Psoas muscle (tissue), 8 donors: ENCODE data around the gene MS4A6A. TPM values are rescaled to one million over a fixed set of nuclear protein-coding genes. Genes with fewer than 3 reads are reported as not detected.

ENCODE experiments used
- ATAC-seq, 4 donors: fragments of 200-7000 bp; cut with Tn5 transposase; one replicate each; pipeline ENCODE4 v1.9.1; 2020; ENCODE audit warnings: moderate library complexity in 3 of 4, mild to moderate bottlenecking in 2 of 4
- DNase-seq, 2 donors: peaks; one replicate each; pipeline ENCODE4 v3.0.0-alpha.2; 2020
- H3K27ac ChIP-seq: fragments of 200-600 bp; one replicate; pipeline ENCODE4 v1.8.0; 2022
- H3K27me3 ChIP-seq, 3 donors: fragments of 200-600 bp in 1 of 3; one replicate each; pipeline versions ENCODE4 v1.6.1 to v1.8.0; 2013 to 2022; ENCODE audit warnings: low read length in 2 of 3, mild to moderate bottlenecking in 2 of 3, moderate library complexity in 1 of 3; ENCODE audit not compliant: insufficient read depth in 3 of 3
- H3K36me3 ChIP-seq, 2 donors: fragments of 200-600 bp in 1 of 2; one replicate each; pipeline versions ENCODE4 v1.6.1 to v1.8.0; 2013 to 2022; ENCODE audit warnings: low read depth in 1 of 2, mild to moderate bottlenecking in 1 of 2, moderate library complexity in 1 of 2; ENCODE audit not compliant: insufficient read depth in 1 of 2
- H3K4me1 ChIP-seq: fragments of 200-600 bp; one replicate; pipeline ENCODE4 v1.8.0; 2022
- H3K4me3 ChIP-seq: fragments of 200-600 bp; one replicate; pipeline ENCODE4 v1.8.0; 2022; ENCODE audit warnings: mild to moderate bottlenecking
- H3K9me3 ChIP-seq: fragments of 200-600 bp; one replicate; pipeline ENCODE4 v1.8.0; 2022
- WGBS, 3 donors: extraction: QIAGEN DNeasy Blood & Tissue Kit; methylation state at CpG; one replicate each; pipeline versions ENCODE4 v1.1.6 to v1.1.7; 2013; 5-methylcytosine and 5-hydroxymethylcytosine counted together
- intact Hi-C, 2 donors: fragments of 100-400 bp; cut with DNase I; formaldehyde crosslinking; loops; one replicate each; pipeline versions ENCODE4 v1.11.0 to v1.14.2; 2022
- polyA plus RNA-seq, 3 donors: library from polyadenylated mRNA; stranded (reverse); fragments of 200-250 nt; gene quantifications; one replicate each; pipeline ENCODE4 v1.2.3, GENCODE V29; 2013
- total RNA-seq, 4 donors: library from RNA; stranded (reverse); fragmentation: NEBNext Ultra II Directional in 2 of 4; extraction: Animal tissue kit (Norgen Biotek cat#: 25700) in 2 of 4; gene quantifications; one replicate each; pipeline versions ENCODE4 v1.2.1 to v1.2.4, GENCODE V29; 2021 to 2023
- TF ChIP-seq, protein P1 (sequence below): fragments of 200-600 bp; IDR thresholded peaks from one replicate; pipeline ENCODE4 v1.8.0; 2022; ENCODE audit warnings: antibody characterized with exemption
- donor health status: healthy with polysubstance abuse.
- donor health status: DM: no; HTN: no; CAD: no; lungs with moderate emphysema.
- donor health status: Bipolar disorder and iron deficiency.
- donor health status: healthy.
- donor health status: DM: yes; HTN: yes; CAD: no.
- donor health status: DM: no; HTN: no; CAD: no.
- donor health status: DM: no; HTN: no; CAD: no.
- donor health status: DM: yes; HTN: yes; CAD: no.

MS4A6A gene
- total and polyA plus RNA-seq, 7 donors, result 2.9 to 22.6 (median 14.7) TPM

DNA sequence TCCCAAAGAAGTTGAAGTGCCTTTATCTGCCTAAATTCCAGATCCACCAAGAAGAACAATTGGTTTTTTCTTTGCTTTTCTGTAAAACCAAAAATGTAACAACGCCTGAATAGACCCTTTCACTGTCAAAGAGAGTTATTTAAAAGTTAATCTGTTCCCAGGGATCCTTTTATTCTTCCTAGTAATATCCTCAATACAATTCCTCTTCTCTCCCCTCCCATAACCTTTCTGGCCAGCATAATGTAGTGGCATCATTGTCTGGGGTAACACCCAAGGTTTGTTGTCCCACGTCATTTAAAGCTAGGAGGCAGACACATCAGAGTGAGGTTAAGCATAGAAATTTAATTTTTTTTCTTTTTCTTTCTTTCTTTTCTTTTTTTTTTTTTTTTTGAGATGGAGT, 54.5 kb downstream of the MS4A6A start:
- Histone ChIP-seq H3K27me3 (no peaks in the 10 kb centered on the region), H3K36me3 (no peaks in the 10 kb centered on the region), H3K4me1 (no peaks in the 10 kb centered on the region), H3K27ac (no peak overlapping the region), H3K4me3 (no peak overlapping the region), H3K9me3 (no peaks in the 10 kb centered on the region)
- TF ChIP-seq, protein P1, sequence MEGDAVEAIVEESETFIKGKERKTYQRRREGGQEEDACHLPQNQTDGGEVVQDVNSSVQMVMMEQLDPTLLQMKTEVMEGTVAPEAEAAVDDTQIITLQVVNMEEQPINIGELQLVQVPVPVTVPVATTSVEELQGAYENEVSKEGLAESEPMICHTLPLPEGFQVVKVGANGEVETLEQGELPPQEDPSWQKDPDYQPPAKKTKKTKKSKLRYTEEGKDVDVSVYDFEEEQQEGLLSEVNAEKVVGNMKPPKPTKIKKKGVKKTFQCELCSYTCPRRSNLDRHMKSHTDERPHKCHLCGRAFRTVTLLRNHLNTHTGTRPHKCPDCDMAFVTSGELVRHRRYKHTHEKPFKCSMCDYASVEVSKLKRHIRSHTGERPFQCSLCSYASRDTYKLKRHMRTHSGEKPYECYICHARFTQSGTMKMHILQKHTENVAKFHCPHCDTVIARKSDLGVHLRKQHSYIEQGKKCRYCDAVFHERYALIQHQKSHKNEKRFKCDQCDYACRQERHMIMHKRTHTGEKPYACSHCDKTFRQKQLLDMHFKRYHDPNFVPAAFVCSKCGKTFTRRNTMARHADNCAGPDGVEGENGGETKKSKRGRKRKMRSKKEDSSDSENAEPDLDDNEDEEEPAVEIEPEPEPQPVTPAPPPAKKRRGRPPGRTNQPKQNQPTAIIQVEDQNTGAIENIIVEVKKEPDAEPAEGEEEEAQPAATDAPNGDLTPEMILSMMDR, result no peak
- intact Hi-C loops, result no loop called here
- DNase-seq (no peak), ATAC-seq (no peak)
- 79 to 82% (median 81%) methylated on average over 2 of the region's 2 CpGs for WGBS, 3 donors

DNA sequence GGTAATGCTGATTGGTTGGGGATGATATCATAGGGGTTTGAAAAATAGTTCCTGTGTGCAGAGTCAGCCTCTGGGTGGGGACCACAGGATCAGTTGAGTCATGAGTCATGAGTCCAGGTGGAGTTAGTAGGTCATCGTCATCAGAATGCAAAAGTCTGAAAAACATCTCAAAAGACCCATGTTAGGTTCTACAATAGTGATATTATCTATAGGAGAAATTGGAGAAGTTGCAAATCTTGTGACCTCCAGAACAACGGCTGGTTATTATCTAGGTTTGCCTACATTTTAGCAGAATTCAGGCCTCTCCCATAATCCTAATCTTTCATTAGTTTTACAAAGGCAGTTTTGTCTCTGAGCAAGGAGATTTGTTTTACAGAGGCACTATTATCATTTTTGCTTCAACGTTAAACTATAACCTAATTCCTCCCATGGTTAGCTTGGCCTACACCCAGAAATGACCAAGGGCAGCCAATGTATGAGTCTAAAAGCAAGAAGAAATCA, 55.5 kb downstream of the MS4A6A start:
- Histone ChIP-seq H3K36me3 (no peaks in the 10 kb centered on the region), H3K27ac (no peak overlapping the region), H3K4me3 (no peak overlapping the region), H3K9me3 (no peaks in the 10 kb centered on the region), H3K4me1 (no peaks in the 10 kb centered on the region), H3K27me3 (no peaks in the 10 kb centered on the region)
- WGBS, 3 donors, result 68 to 79% (median 77%) methylated on average over 3 of the region's 3 CpGs
- TF ChIP-seq, protein P1, result no peak
- no peak for ATAC-seq
- no peak for DNase-seq
- intact Hi-C loops, result no loop called here

DNA sequence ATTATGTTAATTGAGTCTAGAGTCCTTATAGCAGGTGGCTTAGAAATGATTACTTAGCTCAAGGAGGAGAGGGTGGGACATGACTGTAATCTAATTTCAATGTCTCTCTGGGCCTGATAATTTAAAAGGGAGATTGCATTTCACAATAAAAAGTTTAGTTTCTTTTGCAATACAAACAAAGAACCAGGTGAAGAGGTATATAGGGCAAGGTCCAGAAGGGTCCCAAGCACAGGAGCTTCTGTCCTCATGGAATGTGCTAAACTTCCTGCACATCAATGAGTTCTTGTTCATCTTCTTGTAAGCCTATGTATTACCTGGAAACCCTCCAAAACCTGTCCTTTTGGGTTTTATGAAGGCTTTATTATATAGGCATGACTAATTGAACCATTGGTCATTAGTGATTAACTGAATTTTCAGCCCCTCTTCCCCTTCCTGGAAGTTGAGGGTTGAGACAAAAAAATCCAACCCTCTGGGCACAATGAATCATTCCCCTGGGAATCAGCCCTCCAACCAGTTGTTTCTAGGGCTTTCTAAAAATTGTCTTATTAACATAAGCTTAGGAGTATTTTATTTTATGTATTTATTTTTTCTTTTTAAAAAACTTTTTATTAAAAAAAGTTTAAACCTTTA, 56.8 kb downstream of the MS4A6A start:
- H3K4me3 ChIP-seq, result no peak overlapping the region
- no peaks in the 10 kb centered on the region for H3K27me3 ChIP-seq
- DNase-seq (no peak), ATAC-seq (no peak)
- no peaks in the 10 kb centered on the region for H3K9me3 ChIP-seq
- H3K36me3 ChIP-seq, result no peaks in the 10 kb centered on the region
- no peaks in the 10 kb centered on the region for H3K4me1 ChIP-seq
- no peak overlapping the region for H3K27ac ChIP-seq
- TF ChIP-seq, protein P1, result no peak
- intact Hi-C loops, result no loop called here

DNA sequence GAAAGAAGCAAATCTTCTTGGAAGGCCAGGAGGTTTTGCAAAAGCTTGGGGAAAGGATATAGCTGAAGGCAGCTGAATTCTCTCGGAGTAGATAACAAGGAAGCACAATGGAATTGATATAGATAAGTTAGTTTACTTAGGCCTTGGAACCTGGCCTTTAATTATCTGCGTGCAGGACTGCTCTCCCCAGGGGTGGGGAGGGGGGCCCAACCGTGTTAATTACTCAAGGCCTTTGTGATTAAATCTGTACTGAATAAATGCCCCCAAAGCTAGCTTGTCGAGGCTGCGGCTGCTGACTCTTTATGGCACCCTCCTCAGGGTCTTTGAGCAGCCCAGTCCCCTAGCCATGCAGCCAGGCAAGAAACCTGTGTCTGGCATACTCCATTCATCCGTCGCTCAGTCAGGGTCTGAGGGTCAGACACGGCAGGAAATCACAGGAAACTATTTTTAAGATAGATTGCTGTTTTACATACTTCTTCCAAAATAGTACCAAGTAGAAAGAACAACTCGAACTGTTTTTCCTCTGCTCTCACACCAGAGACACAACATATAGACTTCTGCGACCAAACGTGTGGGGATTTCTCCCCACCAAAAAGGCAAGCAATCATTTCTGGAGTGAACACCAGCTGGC, 58.0 kb downstream of the MS4A6A start:
- no peak overlapping the region for H3K27ac ChIP-seq
- ATAC-seq (no peak), DNase-seq (no peak)
- TF ChIP-seq, protein P1, result no peak
- intact Hi-C loops, result no loop called here
- WGBS, 3 donors, result 55 to 63% (median 59%) methylated on average over 11 of the region's 11 CpGs
- H3K9me3 ChIP-seq, result no peaks in the 10 kb centered on the region
- H3K4me3 ChIP-seq, result no peak overlapping the region
- no peaks in the 10 kb centered on the region for H3K27me3 ChIP-seq
- no peaks in the 10 kb centered on the region for H3K4me1 ChIP-seq
- H3K36me3 ChIP-seq, result no peaks in the 10 kb centered on the region

Other genes starting within 250 kb of the MS4A6A start
- gene OOSP1, start 244.7 kb downstream of the MS4A6A start, total RNA-seq, result not detected
- under 1 TPM in 1 of 3 donors, not detected in 2; 0.22 TPM for gene OOSP1, start 244.7 kb downstream of the MS4A6A start, polyA plus RNA-seq
- not detected for gene OOSP4A, start 219.1 kb downstream of the MS4A6A start, total RNA-seq
- not detected for gene OOSP4A, start 219.1 kb downstream of the MS4A6A start, polyA plus RNA-seq
- not detected for gene OOSP4B, start 165.9 kb downstream of the MS4A6A start, total RNA-seq
- gene OOSP4B, start 165.9 kb downstream of the MS4A6A start, polyA plus RNA-seq, result not detected
- not detected for gene OOSP2, start 142.7 kb downstream of the MS4A6A start, total RNA-seq
- not detected for gene OOSP2, start 142.7 kb downstream of the MS4A6A start, polyA plus RNA-seq
- gene MS4A3, start 126.4 kb downstream of the MS4A6A start, total RNA-seq, result not detected
- under 1 TPM in 1 of 3 donors, not detected in 2; 0.03 TPM for gene MS4A3, start 126.4 kb downstream of the MS4A6A start, polyA plus RNA-seq
- gene MS4A2, start 94.4 kb downstream of the MS4A6A start, total RNA-seq, result under 1 TPM; 0.17 to 0.55 (median 0.31) TPM
- gene MS4A2, start 94.4 kb downstream of the MS4A6A start, polyA plus RNA-seq, result under 1 TPM in 2 of 3 donors, not detected in 1; 0.01 to 0.05 TPM
- gene MS4A4E, start 60.1 kb upstream of the MS4A6A start, total RNA-seq, result 1 to 10 TPM in 1 of 4 donors, under 1 TPM in 3; 0.47 to 1.6 (median 0.71) TPM
- gene MS4A4E, start 60.1 kb upstream of the MS4A6A start, polyA plus RNA-seq, result under 1 TPM; 0.05 to 0.33 (median 0.23) TPM
- 1 to 10 TPM; 6.7 to 9.4 (median 8.3) TPM for gene MS4A4A, start 97.6 kb upstream of the MS4A6A start, total RNA-seq
- 1 to 10 TPM; 2.4 to 6.0 (median 2.4) TPM for gene MS4A4A, start 97.6 kb upstream of the MS4A6A start, polyA plus RNA-seq
- not detected for gene MS4A6E, start 144.2 kb upstream of the MS4A6A start, total RNA-seq
- not detected for gene MS4A6E, start 144.2 kb upstream of the MS4A6A start, polyA plus RNA-seq
- gene MS4A7, start 195.4 kb upstream of the MS4A6A start, total RNA-seq, result 1 to 10 TPM; 3.8 to 5.4 (median 5.0) TPM
- 1 to 10 TPM; 1.0 to 1.5 (median 1.1) TPM for gene MS4A7, start 195.4 kb upstream of the MS4A6A start, polyA plus RNA-seq
- gene MS4A14, start 213.4 kb upstream of the MS4A6A start, total RNA-seq, result 1 to 10 TPM in 1 of 4 donors, under 1 TPM in 3; 0.12 to 1.3 (median 0.30) TPM
- gene MS4A14, start 213.4 kb upstream of the MS4A6A start, polyA plus RNA-seq, result under 1 TPM; 0.03 to 0.14 (median 0.05) TPM
- not detected for gene MS4A5, start 246.5 kb upstream of the MS4A6A start, total RNA-seq
- not detected for gene MS4A5, start 246.5 kb upstream of the MS4A6A start, polyA plus RNA-seq